ENCODE measurements around the gene C11orf42. TPM values are rescaled to one million over a fixed set of nuclear protein-coding genes. Genes with fewer than 3 reads are reported as not detected.

Gene C11orf42
- total RNA-seq, 1 donor from 2014 or later = not detected

DNA sequence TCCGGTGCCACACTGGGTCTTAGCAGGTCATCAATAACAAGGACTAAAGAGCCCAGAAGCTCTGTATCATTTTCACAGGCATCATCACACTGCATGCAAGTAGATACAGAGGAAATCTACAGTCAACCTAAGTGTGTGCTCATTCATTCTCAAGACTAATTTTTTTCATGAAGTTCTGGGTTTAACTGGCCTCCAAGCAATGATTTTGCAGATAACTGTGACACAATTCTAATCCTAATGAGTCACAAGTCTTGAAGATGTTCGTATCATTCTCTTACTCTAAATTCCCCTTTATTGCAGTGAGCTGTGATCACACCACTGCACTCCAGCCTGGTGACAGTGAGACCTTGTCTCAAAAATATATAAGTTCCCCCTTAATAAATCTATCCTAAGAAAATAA, 3.9 kb upstream of the C11orf42 start:
- Mint-ChIP-seq H3K27me3 (ENCODE audit: unreplicated experiment) (no peaks in the 10 kb centered on the region), H3K27ac (ENCODE audit: unreplicated experiment) (no peak overlapping the region), H3K9me3 (ENCODE audit: unreplicated experiment) (no peaks in the 10 kb centered on the region), H3K4me1 (ENCODE audit: unreplicated experiment) (no peaks in the 10 kb centered on the region), H3K36me3 (ENCODE audit: low read depth, unreplicated experiment) (peaks cover 4% of the 10 kb centered on the region), H3K4me3 (ENCODE audit: unreplicated experiment) (no peak overlapping the region)
- DNase-seq (ENCODE audit: low spot score) = no peak
- TF ChIP-seq, protein P1, sequence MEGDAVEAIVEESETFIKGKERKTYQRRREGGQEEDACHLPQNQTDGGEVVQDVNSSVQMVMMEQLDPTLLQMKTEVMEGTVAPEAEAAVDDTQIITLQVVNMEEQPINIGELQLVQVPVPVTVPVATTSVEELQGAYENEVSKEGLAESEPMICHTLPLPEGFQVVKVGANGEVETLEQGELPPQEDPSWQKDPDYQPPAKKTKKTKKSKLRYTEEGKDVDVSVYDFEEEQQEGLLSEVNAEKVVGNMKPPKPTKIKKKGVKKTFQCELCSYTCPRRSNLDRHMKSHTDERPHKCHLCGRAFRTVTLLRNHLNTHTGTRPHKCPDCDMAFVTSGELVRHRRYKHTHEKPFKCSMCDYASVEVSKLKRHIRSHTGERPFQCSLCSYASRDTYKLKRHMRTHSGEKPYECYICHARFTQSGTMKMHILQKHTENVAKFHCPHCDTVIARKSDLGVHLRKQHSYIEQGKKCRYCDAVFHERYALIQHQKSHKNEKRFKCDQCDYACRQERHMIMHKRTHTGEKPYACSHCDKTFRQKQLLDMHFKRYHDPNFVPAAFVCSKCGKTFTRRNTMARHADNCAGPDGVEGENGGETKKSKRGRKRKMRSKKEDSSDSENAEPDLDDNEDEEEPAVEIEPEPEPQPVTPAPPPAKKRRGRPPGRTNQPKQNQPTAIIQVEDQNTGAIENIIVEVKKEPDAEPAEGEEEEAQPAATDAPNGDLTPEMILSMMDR (IDR thresholded peaks at IDR 0.05; ENCODE audit: unreplicated experiment) = no peak

DNA sequence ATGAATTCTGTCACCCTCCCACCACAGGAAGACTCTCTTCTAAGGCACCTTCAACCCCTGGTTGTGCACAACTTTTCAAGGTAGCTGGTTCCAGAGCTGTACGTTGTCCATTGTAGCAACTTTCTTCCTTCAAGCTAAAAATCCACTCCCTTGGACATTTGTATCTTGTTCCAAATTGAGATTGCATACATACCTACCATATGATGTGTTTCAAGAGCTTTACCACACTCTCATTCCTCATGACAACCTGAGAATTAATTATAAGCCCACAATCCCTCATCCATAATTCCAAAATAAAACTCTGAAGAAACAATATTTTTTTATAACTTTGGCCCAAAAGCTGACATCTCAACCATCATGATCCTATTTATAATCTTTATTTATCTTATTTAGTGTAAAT, 3.3 kb upstream of the C11orf42 start:
- Mint-ChIP-seq H3K4me1 (ENCODE audit: unreplicated experiment) (no peaks in the 10 kb centered on the region), H3K27ac (ENCODE audit: unreplicated experiment) (no peak overlapping the region), H3K27me3 (ENCODE audit: unreplicated experiment) (no peaks in the 10 kb centered on the region), H3K36me3 (ENCODE audit: low read depth, unreplicated experiment) (peaks cover 4% of the 10 kb centered on the region), H3K4me3 (ENCODE audit: unreplicated experiment) (no peak overlapping the region), H3K9me3 (ENCODE audit: unreplicated experiment) (no peaks in the 10 kb centered on the region)
- TF ChIP-seq, protein P1 (IDR thresholded peaks at IDR 0.05; ENCODE audit: unreplicated experiment) = no peak
- no peak for DNase-seq (ENCODE audit: low spot score)

DNA sequence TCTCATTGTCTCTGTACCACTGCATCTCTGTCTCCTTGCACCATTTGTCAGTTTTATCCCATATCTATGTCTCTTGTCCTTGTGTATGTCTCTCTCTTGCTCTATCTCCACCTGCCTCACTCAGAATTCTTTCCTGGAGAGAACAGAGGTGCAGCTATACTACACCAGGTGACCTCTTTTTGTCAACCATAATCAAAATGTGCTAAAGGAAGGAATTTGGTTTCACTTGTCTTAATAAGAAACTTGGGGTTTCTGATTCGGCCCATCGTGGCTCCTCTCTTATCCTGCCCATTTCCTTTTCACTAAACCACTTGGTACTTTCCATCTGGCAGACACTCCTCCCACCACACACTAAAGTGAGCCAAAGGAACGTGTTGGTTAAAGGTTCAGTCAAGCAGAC, 2.0 kb upstream of the C11orf42 start:
- Mint-ChIP-seq H3K4me1 (ENCODE audit: unreplicated experiment) (no peaks in the 10 kb centered on the region), H3K9me3 (ENCODE audit: unreplicated experiment) (no peaks in the 10 kb centered on the region), H3K4me3 (ENCODE audit: unreplicated experiment) (no peak overlapping the region), H3K36me3 (ENCODE audit: low read depth, unreplicated experiment) (peaks cover 4% of the 10 kb centered on the region), H3K27me3 (ENCODE audit: unreplicated experiment) (no peaks in the 10 kb centered on the region), H3K27ac (ENCODE audit: unreplicated experiment) (no peak overlapping the region)
- TF ChIP-seq, protein P1 (IDR thresholded peaks at IDR 0.05; ENCODE audit: unreplicated experiment) = no peak
- DNase-seq (ENCODE audit: low spot score) = no peak

DNA sequence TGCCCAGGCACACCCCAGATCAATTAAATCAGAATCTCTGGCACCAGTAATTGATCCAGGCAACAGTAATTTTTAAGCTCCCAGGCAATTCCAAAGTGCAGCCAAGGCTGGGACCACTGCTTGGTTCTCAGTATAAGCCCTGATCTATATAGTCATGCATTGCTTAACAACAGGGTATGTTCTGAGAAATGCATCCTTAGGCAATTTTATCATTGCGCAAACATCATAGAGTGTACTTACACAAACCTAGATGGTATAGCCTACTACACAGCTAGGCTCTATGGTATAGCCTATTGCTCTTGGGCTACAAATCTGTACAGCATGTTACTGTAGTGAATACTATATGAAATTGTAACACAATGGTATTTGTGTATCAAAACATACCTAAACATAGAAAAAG, 651 bp upstream of the C11orf42 start:
- Mint-ChIP-seq H3K9me3 (ENCODE audit: unreplicated experiment) (no peaks in the 10 kb centered on the region), H3K4me3 (ENCODE audit: unreplicated experiment) (no peak overlapping the region), H3K36me3 (ENCODE audit: low read depth, unreplicated experiment) (peaks cover 8% of the 10 kb centered on the region), H3K27ac (ENCODE audit: unreplicated experiment) (no peak overlapping the region), H3K4me1 (ENCODE audit: unreplicated experiment) (no peaks in the 10 kb centered on the region), H3K27me3 (ENCODE audit: unreplicated experiment) (no peaks in the 10 kb centered on the region)
- DNase-seq (ENCODE audit: low spot score) = no peak
- TF ChIP-seq, protein P1 (IDR thresholded peaks at IDR 0.05; ENCODE audit: unreplicated experiment) = no peak

DNA sequence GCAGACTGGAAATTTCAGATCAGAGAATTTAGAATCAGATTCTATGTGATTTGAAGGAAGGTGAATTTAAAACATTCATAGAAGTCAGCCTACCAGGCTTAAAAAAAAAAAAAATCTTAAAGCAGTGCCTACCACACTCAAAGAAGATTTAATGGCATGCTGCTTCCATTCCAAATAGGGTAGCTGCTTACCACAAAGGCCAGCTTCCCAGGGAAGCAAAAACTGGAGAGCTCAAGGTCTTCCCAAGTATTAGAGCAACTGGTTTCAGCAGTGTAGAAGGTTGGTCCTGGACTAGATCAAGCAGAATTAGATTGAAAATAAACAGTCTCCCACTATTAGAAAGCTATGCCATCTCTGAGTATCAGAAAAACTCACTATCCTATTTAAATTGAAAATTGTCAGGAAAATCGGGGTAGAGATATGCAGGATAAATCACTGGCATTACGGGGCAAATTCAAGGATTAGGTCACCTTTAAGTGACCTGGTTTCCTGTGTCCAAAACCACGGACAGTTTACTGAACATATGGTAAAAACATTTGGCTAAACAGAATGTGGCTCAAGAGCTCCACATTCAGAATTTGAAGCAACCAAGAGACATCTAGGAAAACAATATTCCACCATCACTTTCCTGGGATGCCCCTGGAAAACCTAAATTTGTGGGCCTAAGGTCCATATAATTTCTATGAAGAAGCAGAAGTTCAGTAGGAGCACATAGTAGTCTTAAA, 1.3 kb downstream of the C11orf42 start:
- Mint-ChIP-seq H3K36me3 (ENCODE audit: low read depth, unreplicated experiment) (peaks cover 12% of the 10 kb centered on the region), H3K4me1 (ENCODE audit: unreplicated experiment) (no peaks in the 10 kb centered on the region), H3K27ac (ENCODE audit: unreplicated experiment) (no peak overlapping the region), H3K27me3 (ENCODE audit: unreplicated experiment) (no peaks in the 10 kb centered on the region), H3K4me3 (ENCODE audit: unreplicated experiment) (no peak overlapping the region), H3K9me3 (ENCODE audit: unreplicated experiment) (no peaks in the 10 kb centered on the region)
- TF ChIP-seq, protein P1 (IDR thresholded peaks at IDR 0.05; ENCODE audit: unreplicated experiment) = no peak
- no peak for DNase-seq (ENCODE audit: low spot score)
